ENCODE results near the gene FRA10AC1.

- TF ChIP-seq ZNF274 (IDR thresholded peaks at IDR 0.05; ENCODE audit: low read depth, low read length) (no peak), SUZ12 (IDR thresholded peaks at IDR 0.05; ENCODE audit: extremely low read depth, insufficient read depth, insufficient read length) (no peak)
Measured at GRCh38 chr10:93710333-93710909, 8.0 kb upstream of the FRA10AC1 start.

Data from NT2/D1 (cell line).